Stimulated activated naive CD8-positive, alpha-beta T cell treated with anti-CD3 and anti-CD28 coated beads, Interleukin-15, Interleukin-2, amounts not matched to agents 100 ng/mL and 50 ng/mL, for 24 hours (primary cell): ENCODE measurements around the gene MYMX.

ENCODE experiments used
- H3K27ac Mint-ChIP-seq: one replicate; pipeline ENCODE4 v1.8.0; 2021; ENCODE audit warnings: mild to moderate bottlenecking, mixed read lengths
- H3K27me3 Mint-ChIP-seq: one replicate; pipeline ENCODE4 v1.8.0; 2021; ENCODE audit warnings: mixed read lengths
- H3K36me3 Mint-ChIP-seq: one replicate; pipeline ENCODE4 v1.8.0; 2021; ENCODE audit warnings: low read depth, mixed read lengths
- H3K4me1 Mint-ChIP-seq: one replicate; pipeline ENCODE4 v1.8.0; 2021; ENCODE audit warnings: low read depth, mixed read lengths
- H3K4me3 Mint-ChIP-seq: one replicate; pipeline ENCODE4 v1.8.0; 2021; ENCODE audit warnings: mild to moderate bottlenecking, mixed read lengths
- H3K9me3 Mint-ChIP-seq: one replicate; pipeline ENCODE4 v1.8.0; 2021; ENCODE audit warnings: mixed read lengths

The MYMX gene

DNA sequence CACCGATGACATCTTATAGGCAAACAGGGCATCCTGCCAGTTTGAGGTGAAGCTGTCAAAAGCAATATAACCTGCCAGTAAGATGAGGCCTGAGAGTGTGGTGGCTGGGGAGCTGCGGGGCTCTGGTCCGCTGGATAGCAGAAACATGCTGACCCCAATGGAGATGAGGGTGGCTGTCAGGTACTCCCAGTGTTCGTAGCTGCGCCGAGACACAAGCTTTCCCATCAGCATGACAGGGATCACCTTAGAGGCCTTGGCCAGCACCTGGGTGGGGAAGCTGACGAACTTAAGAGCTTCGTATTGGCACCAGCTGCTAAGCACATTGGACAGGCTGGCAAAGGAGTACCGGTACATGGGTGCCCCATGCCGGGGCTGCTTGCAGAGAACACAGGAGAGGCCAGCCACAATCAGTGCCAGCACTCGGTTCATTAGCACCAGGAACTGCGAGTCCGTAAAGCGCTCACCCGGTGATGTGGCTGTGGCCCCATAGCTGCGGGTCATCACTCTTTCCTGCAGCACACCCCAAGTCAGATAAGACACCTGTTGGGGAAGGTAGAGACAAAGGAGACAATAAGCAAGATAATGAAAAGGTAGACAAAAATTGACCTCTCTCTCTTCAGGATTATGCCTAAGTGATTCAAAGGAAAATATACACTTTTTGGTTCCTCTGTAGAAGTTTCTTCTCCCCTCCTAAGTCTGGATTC is 38.5 kb downstream of the MYMX start:
- peak overlapping the region; percentile 92 for H3K4me3 Mint-ChIP-seq
- no peaks in the 10 kb centered on the region for H3K9me3 Mint-ChIP-seq
- H3K4me1 Mint-ChIP-seq: peaks cover 82% of the 10 kb centered on the region
- peak overlapping the region; percentile 89 for H3K27ac Mint-ChIP-seq
- peaks cover 85% of the 10 kb centered on the region for H3K36me3 Mint-ChIP-seq
- H3K27me3 Mint-ChIP-seq: no peaks in the 10 kb centered on the region

DNA sequence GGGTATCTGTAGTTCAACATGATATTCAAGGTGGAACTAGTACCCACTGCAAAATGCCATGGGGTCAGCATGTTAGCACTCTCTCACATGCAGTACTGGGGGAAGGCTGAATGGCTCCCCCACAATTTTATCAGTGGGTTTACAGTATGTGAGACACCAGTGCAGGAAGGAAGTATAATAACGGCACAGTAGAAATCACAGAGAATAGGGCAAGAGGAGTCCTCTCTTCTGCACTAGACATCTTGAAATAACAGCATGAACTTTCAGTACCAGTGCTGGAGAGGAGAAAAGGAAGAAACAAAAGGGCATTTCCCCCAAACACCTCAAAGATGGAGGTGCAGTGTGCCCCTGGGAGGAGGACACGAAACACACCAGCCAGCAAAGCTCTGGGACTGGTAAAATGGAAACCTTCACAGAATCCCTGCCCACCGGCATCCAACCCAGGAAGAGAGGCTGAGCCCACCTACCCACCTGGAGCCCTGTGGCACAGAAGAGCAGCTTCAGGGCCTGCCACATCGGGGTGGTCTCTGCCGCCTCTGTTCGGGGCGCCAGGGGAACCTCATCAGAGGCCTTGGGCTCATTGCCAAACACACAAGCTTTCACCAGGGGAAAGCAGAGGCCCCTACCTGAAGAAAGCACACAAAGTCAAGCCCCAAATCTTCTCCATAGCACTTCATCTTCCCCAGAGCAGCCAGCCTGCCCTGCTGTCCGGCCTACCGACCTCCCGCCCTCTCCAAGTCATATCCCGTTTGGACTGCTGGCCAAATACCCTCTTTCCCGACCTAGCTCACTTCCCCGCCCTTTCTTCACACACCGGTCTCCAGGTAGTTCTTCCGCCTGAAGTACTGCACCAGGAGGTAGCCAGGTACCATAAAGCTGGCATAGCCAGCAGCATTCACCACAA is 39.4 kb downstream of the MYMX start:
- H3K27ac Mint-ChIP-seq: peak overlapping the region; percentile 89
- H3K4me1 Mint-ChIP-seq: peaks cover 82% of the 10 kb centered on the region
- peak overlapping the region; percentile 92 for H3K4me3 Mint-ChIP-seq
- H3K36me3 Mint-ChIP-seq: peaks cover 83% of the 10 kb centered on the region
- no peaks in the 10 kb centered on the region for H3K27me3 Mint-ChIP-seq
- H3K9me3 Mint-ChIP-seq: no peaks in the 10 kb centered on the region

DNA sequence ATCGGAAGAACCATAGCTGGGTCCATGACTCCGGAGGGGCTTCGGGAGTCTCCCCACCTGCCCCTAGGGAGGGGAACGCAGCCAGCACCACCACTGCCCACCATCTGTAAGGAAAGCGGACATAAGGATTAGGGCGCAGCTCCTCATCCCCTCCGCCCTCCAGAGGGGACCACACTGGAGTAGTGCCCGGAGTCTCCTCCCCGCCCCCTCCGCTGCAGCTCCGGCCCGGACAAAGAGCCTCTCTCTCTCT is 40.0 kb downstream of the MYMX start:
- Mint-ChIP-seq H3K36me3 (peaks cover 79% of the 10 kb centered on the region), H3K4me1 (peaks cover 79% of the 10 kb centered on the region), H3K4me3 (peak overlapping the region; percentile 92), H3K27me3 (no peaks in the 10 kb centered on the region), H3K27ac (peak overlapping the region; percentile 89), H3K9me3 (no peaks in the 10 kb centered on the region)

DNA sequence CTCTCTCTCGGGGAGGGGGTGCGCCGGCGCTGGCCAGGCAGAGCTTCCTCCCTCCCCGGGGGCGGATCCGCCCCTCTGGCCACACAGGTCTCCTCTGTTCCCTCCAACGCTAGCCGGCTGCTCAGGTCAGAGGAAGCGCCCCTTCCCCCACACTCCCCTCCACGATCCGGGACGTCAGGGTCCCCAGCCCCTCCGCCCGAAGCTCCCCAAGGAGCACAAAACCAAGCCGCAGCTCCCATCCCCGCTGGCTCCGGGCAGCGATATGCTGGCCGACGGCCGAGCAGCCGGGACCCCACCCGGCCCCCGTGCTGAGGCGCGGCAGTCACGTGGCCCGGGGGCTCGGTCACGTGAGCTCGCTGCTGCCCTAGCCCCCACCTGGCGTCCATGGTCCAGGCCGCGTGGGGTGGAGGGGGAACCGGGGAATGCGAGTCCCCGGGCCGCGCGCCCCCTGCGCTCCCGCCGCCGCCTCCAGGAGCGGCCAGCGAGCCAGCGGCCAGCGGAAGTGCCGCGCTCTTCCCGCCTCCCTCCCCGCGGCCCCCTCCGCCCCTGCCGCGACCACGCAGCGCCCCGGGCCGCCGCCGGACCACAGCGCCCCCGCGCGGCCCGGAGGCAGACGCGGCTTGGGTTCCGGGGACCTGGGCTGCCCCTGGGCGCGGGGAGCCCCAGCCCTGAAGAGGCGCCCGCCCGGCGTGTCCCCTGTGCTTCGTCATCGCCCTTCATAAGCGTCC is 40.5 kb downstream of the MYMX start, which contains the start of gene SLC35B2:
Gene SLC35B2, minus strand, starts transcription at position 504 of the 728 bp plus-strand sequence. Its CDS starts 118 bp downstream, at position 386.
- H3K4me3 Mint-ChIP-seq: peak within 1 kb of the TSS; percentile 92
- H3K9me3 Mint-ChIP-seq: no peaks in the 10 kb centered on the region
- H3K4me1 Mint-ChIP-seq: peaks cover 79% of the 10 kb centered on the region
- peaks cover 78% of the 10 kb centered on the region for H3K36me3 Mint-ChIP-seq
- no peaks in the 10 kb centered on the region for H3K27me3 Mint-ChIP-seq
- H3K27ac Mint-ChIP-seq: peak within 1 kb of the TSS; percentile 98

DNA sequence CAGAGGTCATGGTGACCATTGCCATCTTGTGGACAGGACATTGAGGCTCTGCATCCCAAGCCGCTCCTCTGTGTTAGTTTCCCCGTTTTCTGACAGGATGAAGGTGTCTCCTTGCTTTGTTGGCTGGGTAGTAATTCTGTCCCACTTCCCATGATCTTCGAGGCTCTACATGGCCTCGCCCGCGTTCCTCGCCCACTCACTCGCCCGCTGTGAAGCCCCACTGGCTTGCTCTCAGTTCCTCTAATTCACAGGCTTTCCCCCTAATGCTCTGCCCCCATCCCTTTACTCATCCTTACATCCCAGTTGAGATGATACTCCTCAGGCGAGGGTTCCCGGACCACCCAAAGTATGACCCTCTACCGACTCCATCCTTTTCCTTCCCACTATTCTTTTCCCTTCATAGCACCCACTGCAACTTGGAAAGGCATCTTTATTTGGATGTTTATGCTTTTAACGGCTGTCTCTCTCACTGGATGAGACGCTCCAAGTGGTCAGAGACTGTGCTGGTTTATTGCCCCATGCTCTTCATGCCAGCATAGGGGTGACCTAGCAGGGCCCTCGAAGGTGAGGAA is 41.1 kb downstream of the MYMX start:
- H3K9me3 Mint-ChIP-seq: no peaks in the 10 kb centered on the region
- H3K27ac Mint-ChIP-seq: peak overlapping the region; percentile 98
- H3K4me3 Mint-ChIP-seq: peak overlapping the region; percentile 83
- peaks cover 79% of the 10 kb centered on the region for H3K4me1 Mint-ChIP-seq
- peaks cover 73% of the 10 kb centered on the region for H3K36me3 Mint-ChIP-seq
- no peaks in the 10 kb centered on the region for H3K27me3 Mint-ChIP-seq

DNA sequence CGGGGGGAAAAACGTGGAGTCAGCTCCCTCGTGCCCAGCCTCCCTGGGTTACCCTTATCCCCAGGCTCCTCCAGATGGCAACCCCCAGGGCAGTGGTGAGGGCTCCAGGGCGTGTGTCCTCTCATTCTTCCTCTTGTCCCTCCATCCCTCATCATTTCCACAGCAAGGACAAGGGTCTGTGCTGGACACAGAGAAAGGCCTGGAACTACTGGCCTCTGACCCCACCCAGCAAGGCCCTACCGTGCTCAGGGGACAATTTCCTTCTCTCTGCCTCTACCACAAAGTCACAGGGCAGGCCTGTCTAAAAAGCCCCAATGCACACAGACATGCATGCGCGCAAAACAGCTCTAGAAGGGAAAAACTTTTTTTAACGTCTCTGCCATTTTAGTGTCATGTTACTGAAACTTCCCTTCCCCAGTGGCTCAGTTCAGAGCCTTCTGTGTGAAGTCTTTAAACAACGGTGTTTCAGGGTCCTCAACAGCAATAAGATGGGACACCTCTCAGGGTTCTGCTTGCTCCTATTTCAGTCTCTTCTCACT is 41.7 kb downstream of the MYMX start:
- Mint-ChIP-seq H3K4me1 (peaks cover 79% of the 10 kb centered on the region), H3K27me3 (no peaks in the 10 kb centered on the region), H3K9me3 (no peaks in the 10 kb centered on the region), H3K36me3 (peaks cover 68% of the 10 kb centered on the region), H3K27ac (peak overlapping the region; percentile 98), H3K4me3 (peak overlapping the region; percentile 83)

DNA sequence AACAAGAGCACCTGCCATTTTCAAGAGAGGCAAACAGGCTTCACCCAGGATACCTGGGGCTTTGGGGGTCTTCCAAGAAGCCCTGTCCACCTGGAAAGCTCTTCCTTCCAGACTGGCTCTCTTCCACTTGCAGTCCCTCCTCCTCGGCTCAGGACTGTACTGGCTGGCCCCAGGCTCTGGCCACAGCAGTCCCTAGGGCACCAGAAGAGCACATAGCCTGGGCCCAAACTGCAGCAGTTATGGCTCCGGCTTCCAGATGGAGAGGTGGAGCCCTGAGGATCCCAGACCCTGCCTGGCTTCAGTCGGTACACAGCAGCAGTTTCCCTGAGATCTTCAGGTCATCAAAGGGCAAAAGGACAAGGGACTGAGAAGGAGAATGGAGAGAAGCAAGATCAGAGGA is 42.2 kb downstream of the MYMX start:
- Mint-ChIP-seq H3K9me3 (no peaks in the 10 kb centered on the region), H3K27ac (peak overlapping the region; percentile 98), H3K36me3 (peaks cover 63% of the 10 kb centered on the region), H3K4me3 (peak overlapping the region; percentile 83), H3K4me1 (peaks cover 78% of the 10 kb centered on the region), H3K27me3 (no peaks in the 10 kb centered on the region)

DNA sequence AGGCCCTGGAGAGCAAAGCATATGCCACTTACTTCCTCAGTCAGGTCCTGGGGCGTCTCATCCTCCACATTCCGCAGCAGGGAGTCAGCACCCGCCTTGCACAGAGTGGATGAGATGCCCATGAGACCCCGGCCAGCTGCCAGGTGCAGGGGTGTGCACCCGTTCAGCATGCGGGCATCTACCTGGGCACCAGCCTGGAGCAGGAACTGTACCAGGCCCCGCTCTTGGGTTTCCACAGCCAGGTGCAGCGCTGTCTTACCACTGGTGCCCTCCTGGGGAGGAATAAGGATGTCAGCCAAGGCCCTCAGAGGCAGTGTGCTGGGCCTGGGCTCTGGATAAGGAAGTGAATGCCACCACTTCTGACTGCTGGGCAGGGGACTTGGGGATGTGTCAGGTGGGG is 43.3 kb downstream of the MYMX start:
- Mint-ChIP-seq H3K27ac (peak overlapping the region; percentile 75), H3K9me3 (no peaks in the 10 kb centered on the region), H3K36me3 (peaks cover 52% of the 10 kb centered on the region), H3K27me3 (no peaks in the 10 kb centered on the region), H3K4me1 (peaks cover 71% of the 10 kb centered on the region), H3K4me3 (no peak overlapping the region)

DNA sequence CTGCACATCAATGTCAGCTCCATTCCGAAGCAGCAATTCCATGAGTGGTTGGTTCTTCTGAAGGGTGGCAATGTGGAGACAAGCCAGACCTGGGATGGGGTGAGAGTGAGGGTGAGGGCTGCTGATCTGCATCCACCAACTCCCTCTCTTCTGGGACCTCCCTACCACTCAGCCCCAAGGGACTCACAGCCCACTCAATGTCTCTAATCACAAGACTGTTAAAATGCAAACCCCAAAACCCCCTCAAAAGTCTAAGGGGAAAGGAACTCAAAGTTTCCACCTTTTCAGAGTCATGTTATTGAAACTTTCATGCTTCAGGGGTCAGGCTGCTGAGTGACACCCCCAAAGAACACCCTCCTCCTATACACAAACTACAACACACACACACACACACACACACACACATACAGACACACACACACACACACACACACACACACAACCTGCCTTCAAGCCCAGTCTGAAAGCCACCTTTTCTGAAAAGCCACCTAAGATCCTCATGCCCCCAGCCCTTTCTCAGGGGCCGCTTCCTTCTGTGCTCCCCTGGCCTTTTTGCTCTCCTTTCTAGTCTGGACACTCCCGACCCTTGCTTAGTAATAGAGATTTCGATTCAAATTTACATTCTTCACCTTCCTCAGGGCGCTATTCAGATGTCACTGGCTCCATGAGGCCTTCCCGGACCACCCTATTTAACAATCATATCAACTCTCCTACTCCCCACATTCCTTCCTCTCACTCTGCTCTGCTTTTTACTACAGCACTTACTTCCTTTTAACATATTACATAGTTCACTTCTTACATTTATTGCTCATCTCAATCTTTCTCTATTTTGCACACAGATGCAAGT is 43.9 kb downstream of the MYMX start:
- Mint-ChIP-seq H3K27me3 (no peaks in the 10 kb centered on the region), H3K36me3 (peaks cover 45% of the 10 kb centered on the region), H3K4me3 (peak overlapping the region; percentile 44)

DNA sequence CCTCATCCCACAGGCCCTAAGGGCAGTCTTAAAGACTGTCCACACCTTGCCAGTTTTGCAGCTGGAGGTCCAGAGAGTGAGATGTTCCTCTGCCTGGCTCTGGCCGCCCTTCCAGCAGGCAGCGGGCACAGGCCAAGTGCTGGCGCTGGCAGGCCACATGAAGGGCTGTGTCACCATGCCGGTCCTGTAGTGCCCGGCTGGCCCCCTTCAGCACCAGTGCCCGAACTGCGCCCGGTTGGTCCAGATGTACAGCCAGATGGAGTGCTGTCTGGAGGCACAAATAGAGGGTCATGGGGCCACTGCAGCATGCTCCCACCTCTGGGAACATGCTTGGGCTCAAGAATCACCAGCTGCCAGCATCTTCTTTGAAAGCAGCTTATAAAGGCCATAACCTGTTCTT is 44.9 kb downstream of the MYMX start:
- Mint-ChIP-seq H3K36me3 (peaks cover 39% of the 10 kb centered on the region), H3K4me1 (peaks cover 69% of the 10 kb centered on the region), H3K4me3 (peak overlapping the region; percentile 93), H3K27ac (no peak overlapping the region), H3K9me3 (no peaks in the 10 kb centered on the region), H3K27me3 (no peaks in the 10 kb centered on the region)

More for the DNA sequence above, 43.9 kb downstream of the MYMX start:
- peaks cover 69% of the 10 kb centered on the region for H3K4me1 Mint-ChIP-seq
- H3K9me3 Mint-ChIP-seq: no peaks in the 10 kb centered on the region
- H3K27ac Mint-ChIP-seq: peak overlapping the region; percentile 75

DNA sequence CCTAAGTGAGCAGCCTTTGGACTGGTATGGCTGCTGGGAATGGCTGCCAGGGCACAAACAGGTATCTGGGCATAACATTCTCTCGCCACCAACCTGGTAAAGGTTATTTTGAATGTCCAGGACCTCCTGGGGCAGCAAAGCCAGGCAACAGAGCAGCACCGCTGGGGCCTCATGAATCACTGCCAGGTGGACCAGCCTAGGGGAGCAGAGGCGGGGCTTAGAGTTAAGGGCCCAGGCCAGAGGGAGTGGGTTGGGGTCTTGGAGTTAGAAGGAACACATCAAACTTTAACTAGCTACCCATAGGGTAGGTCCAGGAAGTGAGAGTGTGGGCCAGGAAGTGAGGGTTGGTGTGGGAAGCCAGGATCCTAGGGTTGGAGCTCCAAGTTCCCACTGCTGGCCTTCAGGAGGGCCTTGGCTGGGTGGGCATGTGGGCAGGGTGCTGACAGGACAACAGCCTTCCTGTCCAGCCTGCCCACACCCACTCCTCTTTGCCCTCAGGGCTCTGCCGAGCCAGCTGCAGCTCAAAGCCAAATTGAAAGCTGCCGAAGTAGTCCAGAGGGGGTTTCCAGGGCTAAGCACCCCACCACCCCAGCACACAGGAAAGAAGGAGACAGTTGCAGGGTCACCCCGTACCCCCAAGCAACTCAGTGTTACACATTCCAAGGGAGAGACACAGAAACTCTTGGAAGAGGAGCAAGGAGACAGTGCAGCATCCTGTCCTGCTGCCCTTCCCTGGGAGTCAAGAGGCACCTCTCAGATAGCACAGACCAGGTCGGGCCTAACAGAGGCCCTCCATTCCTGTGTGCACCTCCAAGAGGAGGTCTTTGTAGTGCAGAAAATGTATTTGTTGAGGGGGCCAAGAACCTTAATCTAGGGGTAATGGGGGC is 46.0 kb downstream of the MYMX start:
- Mint-ChIP-seq H3K27ac (peak overlapping the region; percentile 93), H3K27me3 (peaks cover 2% of the 10 kb centered on the region), H3K9me3 (no peaks in the 10 kb centered on the region), H3K4me1 (peaks cover 72% of the 10 kb centered on the region), H3K36me3 (peaks cover 37% of the 10 kb centered on the region), H3K4me3 (peak overlapping the region; percentile 93)

DNA sequence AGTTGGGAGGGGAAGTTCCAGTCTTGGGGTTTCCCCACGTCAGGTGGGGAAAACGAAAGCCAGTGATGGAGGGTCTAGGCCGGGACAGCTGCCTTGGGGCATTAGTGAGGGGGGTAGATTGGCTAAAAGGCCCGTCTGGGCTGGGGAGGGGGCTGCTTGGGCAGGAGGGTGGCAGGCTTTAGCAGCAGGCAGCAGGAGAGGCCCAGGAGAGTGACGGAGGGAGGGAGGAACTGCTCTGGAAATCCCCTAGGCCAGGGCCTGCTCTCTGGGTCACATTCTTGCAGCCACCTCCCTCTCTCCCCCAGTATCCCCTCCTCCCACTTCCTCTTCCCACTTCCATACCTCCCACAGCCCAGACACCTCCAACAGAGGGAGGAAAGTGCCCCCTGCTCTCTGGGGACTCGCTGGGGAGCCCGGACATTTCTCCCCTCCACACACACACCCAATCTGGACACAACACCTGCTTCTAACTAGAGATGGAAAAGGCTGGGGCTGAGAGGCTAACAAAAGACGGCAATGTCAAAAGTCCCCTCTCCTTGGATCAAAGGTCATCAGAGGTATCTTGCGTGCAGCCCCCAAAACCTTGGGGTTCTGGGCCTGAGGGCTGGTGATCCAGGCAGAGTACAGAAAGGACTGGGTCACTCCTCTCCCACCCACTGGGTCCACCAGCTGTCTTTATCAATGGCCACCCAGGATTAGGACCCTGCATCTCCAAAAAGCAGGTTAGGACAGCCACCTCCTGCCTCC is 46.8 kb downstream of the MYMX start:
- H3K4me1 Mint-ChIP-seq: peaks cover 64% of the 10 kb centered on the region
- peak overlapping the region; percentile 93 for H3K4me3 Mint-ChIP-seq
- peaks cover 6% of the 10 kb centered on the region for H3K27me3 Mint-ChIP-seq
- peak overlapping the region; percentile 93 for H3K27ac Mint-ChIP-seq
- peaks cover 28% of the 10 kb centered on the region for H3K36me3 Mint-ChIP-seq
- no peaks in the 10 kb centered on the region for H3K9me3 Mint-ChIP-seq
